COLO829 (cell line): ENCODE results near the gene MYH7B.

Source experiments
- DNase-seq: peaks from one replicate; pipeline ENCODE4 v3.0.0; 2012; ENCODE audit warnings: low spot score

The MYH7B gene

GRCh38 chr20:34992751-34993417 is 37.2 kb downstream of the MYH7B start:
- DNase-seq = no peak

DNA sequence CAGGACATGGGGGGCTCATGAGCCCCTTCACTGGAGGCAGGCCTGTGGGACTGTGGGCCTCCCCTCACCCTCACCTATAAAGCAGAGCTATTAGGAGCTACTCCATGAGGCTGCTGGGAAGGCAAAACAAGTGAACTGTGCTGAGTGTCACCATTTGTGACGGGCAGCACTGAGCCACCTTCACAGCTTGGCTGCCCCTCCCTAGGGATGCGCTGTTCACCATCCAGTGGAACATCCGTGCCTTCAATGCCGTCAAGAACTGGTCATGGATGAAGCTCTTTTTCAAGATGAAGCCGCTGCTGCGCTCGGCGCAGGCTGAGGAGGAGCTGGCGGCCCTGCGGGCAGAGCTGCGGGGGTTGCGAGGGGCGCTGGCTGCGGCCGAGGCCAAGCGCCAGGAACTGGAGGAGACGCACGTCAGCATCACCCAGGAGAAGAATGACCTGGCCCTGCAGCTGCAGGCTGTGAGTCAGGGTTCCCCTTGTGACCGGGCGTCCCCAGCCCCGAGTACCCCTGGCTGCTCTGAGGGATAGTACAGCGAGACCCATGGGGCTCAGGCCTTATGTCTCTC is 38.4 kb downstream of the MYH7B start:
- DNase-seq = no peak

- DNase-seq = no peak
These were observed 39.0 kb downstream of the MYH7B start for GRCh38 chr20:34994509-34995131.

GRCh38 chr20:34995192-34995591 is 39.5 kb downstream of the MYH7B start:
- no peak for DNase-seq

DNA sequence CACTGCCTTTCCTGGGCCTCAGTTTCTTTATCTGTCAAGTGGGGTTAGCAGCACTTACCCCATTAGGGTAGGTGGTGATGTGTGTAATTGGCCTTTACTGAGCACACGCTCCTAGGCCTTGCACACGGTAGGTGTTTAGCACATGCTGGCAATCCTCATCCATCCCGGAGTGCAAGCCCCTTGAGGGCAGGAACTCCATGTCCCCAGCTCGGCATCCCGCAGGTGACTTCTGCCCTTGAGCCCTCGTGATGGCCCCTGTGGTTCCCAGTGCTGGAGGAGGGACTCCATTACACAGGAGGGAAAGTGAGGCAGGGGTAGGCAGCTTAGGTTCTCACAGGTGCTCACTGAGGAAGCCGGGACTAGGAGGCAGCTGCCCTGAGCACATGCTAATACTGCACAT is 40.0 kb downstream of the MYH7B start:
- DNase-seq = no peak

DNA sequence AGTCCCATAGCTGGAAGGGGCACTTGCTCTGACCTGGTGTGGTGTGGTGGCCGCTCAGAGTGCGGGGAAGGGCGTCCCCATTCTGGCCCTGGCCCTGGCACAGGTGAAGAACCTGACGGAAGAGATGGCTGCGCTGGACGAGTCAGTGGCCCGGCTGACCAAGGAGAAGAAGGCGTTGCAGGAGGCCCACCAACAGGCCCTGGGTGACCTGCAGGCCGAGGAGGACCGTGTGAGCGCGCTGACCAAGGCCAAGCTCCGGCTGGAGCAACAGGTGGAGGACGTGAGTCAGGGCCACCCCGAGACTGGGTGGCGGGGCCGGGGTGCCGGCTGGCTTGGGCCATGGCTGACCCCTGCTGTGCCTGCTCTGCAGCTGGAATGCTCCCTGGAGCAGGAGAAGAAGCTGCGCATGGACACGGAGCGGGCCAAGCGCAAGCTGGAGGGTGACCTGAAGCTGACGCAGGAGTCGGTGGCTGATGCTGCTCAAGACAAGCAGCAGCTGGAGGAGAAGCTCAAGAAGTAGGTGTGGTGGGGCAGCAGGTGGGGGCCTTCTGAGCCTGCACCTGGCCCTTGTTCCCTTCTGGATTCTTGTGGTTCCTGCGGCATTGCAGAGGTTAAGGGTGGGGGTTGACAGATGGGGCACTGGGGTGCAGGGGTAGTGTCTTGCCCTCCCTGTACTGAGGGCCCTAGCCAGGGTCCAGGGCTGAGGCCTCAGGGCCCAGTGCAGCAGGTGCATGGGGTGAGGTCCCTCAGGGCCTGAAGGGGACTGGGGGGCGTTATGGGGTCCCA is 40.8 kb downstream of the MYH7B start:
- no peak for DNase-seq

DNA sequence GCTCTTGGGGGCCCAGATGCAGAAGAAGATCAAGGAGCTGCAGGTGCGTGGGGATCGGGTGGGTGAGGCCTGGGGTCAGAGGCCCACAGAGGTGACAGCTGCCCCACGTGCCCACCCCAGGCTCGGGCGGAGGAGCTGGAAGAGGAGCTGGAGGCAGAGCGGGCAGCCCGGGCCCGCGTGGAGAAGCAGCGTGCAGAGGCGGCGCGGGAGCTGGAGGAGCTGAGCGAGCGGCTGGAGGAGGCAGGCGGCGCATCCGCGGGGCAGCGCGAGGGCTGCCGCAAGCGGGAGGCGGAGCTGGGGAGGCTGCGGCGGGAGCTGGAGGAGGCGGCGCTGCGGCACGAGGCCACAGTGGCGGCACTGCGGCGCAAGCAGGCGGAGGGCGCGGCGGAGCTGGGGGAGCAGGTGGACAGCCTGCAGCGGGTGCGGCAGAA is 41.5 kb downstream of the MYH7B start:
- DNase-seq = no peak

- no peak for DNase-seq
These were observed 42.1 kb downstream of the MYH7B start for GRCh38 chr20:34997774-34998173.

DNA sequence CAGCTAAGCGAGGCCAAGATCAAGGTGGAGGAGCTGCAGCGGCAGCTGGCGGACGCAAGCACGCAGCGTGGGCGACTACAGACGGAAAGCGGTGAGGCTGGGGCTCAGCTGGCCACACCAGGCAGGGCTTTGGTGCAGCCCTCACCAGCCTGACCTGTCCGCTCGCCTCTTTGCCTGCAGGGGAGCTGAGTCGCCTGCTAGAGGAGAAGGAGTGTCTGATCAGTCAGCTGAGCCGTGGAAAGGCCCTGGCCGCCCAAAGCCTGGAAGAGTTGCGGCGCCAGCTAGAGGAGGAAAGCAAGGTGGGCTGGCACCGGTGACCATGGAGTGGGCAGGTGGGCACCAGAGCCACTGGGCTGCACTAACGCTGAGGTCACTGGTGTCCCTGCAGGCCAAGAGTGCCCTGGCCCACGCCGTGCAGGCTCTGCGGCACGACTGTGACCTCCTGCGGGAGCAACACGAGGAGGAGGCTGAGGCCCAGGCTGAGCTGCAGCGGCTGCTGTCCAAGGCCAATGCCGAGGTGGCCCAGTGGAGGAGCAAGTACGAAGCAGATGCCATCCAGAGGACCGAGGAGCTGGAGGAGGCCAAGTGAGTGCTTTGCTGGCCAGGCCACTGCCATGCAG is 42.8 kb downstream of the MYH7B start:
- DNase-seq = no peak

DNA sequence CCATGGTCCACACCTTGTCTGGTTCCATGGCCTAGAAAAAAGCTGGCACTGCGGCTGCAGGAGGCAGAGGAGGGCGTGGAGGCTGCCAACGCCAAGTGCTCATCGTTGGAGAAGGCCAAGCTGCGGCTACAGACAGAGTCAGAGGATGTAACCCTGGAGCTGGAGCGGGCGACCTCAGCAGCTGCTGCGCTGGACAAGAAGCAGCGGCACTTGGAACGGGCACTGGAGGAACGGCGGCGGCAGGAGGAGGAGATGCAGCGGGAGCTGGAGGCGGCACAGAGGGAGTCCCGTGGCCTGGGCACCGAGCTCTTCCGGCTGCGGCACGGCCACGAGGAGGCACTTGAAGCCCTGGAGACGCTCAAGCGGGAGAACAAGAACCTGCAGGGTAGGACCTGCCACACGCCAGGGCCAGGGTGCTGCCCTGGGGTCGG is 43.4 kb downstream of the MYH7B start:
- DNase-seq = no peak

DNA sequence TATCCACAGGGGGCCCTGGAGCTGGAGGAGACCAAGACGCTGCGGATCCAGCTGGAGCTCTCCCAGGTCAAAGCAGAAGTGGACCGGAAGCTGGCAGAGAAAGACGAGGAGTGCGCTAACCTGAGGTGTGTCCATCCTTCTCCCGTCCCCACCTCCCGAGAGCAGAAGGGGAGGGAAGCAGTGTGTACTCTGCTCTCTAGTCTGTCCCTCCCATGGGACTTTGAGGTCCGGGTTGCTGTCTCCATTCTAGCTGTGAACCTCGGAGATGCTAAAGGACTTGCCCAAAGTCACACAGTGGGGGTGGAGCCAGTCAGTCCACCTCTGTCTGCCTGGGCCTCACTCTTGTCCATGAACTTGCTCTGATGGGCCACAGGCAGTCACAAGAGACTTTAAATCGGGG is 44.1 kb downstream of the MYH7B start:
- no peak for DNase-seq

DNA sequence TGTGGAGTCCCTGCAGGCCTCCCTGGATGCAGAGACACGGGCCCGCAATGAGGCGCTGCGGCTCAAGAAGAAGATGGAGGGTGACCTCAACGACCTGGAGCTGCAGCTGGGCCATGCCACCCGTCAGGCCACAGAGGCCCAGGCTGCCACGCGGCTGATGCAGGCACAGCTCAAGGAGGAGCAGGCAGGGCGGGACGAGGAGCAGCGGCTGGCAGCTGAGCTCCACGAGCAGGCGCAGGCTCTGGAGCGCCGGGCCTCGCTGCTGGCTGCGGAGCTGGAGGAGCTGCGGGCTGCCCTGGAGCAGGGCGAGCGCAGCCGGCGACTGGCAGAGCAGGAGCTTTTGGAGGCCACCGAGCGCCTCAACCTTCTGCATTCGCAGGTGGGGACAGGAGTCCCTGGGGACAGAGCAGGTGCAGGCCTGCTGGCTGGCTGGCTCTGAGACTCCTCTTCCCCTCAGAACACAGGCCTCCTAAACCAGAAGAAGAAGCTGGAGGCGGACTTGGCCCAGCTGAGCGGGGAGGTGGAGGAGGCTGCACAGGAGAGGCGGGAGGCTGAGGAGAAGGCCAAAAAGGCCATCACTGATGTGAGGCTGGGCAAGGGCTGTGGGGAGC is 44.7 kb downstream of the MYH7B start:
- DNase-seq = no peak

DNA sequence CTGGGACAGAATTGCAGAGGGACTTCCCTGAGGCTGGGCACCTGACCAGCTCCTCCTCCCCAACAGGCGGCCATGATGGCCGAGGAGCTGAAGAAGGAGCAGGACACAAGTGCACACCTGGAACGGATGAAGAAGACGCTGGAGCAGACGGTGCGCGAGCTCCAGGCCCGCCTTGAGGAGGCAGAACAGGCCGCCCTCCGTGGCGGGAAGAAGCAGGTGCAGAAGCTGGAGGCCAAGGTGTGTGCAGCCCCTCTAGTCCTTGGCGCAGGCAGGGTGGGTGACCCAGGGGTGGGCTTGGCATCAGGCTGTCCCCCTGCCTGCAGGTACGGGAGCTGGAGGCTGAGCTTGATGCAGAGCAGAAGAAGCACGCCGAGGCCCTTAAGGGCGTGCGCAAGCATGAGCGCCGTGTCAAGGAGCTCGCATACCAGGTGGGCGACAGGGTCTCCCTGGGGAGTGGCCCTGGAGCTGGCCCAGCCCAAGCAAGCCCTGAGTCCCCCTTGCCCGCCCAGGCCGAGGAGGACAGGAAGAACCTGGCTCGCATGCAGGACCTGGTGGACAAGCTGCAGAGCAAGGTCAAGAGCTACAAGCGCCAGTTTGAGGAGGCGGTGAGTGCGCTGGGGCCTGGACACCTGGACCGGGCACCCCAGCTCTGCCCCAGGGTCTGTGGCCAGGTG is 45.4 kb downstream of the MYH7B start:
- no peak for DNase-seq

GRCh38 chr20:35001596-35002362 is 46.1 kb downstream of the MYH7B start:
- DNase-seq = no peak

GRCh38 chr20:35002426-35003210 is 47.0 kb downstream of the MYH7B start:
- DNase-seq = no peak

- no peak for DNase-seq
These were observed 47.8 kb downstream of the MYH7B start for GRCh38 chr20:35003211-35004031.

GRCh38 chr20:35004051-35004725 is 48.5 kb downstream of the MYH7B start:
- DNase-seq = no peak

- no peak for DNase-seq
These were observed 49.2 kb downstream of the MYH7B start for GRCh38 chr20:35004749-35005462.
